ENCODE measurements around the gene DISP2.

DISP2 gene

DNA sequence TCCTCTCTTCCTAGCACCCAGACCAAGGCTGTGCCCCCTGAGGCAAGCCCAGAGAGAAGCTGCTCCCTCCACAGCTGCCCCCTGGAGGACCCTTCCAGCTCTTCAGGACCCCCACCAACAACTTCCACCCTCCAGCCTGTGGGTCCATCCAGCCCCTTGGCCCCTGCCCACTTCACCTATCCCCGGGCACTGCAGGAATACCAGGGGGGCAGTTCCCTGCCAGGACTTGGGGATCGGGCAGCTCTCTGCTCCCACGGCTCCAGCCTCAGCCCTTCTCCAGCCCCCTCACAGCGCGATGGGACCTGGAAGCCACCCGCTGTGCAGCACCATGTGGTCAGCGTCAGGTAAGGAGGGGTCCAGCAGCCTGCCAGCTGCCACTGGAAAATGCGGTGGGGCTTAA, 5.6 kb downstream of the DISP2 start:
- DNase-seq, result no peak

DNA sequence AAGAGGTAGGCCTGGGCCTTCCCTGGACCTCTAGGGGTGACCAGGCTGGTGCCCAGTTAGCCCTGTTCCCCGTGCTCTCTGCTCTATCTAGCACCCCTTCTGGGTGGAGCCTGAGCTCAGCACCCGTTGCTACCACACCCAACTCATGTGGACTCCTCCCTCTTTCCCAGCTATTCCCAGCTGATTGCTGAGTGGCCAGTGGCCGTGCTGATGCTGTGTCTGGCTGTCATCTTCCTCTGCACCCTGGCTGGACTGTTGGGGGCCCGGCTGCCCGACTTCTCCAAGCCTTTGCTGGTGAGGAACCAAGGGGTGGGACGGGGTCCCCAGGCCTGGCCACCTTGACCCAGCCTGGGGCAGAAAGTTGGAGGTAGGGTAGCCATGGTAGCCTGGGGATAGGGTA, 6.2 kb downstream of the DISP2 start:
- DNase-seq, result no peak

DNA sequence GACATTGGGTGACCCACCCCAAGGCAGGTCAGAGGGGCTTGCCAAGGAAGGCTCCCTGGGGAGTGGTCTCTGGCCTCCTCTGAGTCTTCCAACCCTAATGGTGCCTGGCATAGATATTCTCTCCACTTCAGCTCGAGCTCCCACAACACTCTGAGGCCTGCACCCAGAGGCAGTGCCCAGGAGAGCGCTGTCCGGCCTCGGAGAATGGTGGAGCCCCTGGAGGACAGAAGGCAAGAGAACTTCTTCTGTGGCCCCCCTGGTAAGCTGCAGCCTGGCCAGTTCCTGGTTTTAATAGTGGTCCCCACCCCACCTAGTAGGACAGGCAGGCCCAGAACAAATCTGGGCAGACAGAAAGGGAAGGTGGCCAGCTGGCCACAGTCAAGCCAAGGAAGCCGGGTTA, 7.0 kb downstream of the DISP2 start:
- no peak for DNase-seq

DNA sequence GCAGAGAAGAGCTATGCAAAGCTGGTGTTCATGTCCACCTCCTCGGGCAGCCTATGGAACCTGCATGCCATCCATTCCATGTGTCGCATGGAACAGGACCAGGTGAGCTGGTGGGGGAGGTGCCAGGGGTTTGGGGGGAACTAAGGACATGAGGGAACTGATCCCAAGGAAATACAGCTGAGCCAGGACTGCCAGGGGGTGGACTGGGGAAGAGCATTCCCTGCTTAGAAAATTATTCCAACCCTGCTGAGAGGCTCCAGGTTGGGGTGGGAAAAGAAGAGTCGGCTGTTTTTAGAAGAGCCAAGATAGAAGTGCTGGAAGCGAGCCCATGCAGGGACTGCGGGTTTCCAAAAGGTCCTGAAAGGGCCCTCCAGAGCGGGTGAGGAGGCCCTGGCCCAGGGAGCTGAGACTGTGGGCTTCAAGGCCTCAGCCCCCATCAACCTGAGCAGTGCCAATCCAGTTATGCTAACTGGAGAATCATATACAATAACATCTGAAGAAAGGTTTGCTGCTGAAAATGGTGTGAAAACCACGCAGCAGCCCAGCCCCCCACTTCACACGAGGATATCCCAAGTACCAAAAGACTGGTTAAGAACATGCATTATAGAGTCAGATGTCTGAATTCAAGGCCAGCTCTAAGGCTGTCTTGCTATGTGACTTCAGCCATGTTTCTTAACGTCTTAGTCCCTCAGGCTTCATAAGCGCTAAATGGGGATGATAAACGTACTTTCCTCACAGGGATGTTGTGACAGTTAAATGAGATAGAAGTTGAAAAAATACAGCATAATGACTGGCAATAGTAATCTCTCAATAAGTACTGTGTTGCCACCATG, 7.8 kb downstream of the DISP2 start:
- no peak for DNase-seq

DNA sequence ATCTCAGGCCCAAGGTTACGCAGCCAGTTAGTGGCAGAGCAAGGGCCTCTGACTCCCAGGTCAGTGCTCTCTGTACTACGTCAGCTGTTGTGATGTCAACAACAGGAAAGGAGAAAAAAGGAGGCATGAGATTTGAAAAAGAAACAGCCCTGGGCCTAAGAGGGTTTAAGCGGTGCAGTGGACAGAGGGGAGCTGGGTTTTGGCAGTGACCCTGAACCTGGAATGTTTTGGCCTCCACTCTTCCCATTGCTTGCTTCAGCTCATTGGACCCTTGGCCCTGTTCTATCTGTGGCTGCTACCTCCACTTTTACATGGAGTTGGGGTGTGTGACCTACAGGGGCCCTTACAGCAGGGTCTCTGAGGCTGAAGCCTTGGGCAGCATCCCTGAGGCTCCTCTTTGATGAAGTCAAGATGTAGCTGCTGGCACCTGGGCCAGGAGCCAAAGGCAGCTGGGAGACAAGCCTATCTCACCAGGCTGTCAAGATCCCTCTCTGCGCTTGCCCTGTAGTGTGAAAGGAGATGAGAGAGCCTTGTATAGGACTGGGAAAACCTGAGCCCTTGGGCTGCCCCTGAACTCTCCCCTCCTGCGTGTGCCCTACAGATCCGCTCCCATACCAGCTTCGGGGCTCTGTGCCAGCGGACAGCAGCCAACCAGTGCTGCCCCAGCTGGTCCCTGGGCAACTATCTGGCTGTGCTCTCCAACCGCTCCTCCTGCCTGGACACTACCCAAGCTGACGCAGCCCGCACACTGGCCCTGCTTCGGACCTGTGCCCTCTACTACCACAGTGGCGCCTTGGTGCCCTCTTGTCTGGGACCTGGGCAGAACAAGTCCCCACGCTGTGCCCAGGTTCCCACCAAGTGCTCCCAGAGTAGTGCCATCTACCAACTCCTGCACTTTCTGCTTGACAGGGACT, 8.7 kb downstream of the DISP2 start:
- DNase-seq, result no peak

DNA sequence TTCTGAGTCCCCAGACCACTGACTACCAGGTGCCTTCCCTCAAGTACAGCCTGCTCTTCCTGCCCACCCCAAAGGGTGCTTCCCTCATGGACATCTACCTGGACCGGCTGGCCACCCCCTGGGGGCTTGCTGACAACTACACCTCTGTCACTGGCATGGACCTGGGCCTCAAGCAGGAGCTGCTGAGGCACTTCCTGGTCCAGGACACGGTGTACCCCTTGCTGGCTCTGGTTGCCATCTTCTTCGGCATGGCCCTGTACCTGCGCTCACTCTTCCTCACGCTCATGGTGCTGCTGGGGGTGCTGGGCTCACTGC, 9.3 kb downstream of the DISP2 start:
- no peak for DNase-seq

DNA sequence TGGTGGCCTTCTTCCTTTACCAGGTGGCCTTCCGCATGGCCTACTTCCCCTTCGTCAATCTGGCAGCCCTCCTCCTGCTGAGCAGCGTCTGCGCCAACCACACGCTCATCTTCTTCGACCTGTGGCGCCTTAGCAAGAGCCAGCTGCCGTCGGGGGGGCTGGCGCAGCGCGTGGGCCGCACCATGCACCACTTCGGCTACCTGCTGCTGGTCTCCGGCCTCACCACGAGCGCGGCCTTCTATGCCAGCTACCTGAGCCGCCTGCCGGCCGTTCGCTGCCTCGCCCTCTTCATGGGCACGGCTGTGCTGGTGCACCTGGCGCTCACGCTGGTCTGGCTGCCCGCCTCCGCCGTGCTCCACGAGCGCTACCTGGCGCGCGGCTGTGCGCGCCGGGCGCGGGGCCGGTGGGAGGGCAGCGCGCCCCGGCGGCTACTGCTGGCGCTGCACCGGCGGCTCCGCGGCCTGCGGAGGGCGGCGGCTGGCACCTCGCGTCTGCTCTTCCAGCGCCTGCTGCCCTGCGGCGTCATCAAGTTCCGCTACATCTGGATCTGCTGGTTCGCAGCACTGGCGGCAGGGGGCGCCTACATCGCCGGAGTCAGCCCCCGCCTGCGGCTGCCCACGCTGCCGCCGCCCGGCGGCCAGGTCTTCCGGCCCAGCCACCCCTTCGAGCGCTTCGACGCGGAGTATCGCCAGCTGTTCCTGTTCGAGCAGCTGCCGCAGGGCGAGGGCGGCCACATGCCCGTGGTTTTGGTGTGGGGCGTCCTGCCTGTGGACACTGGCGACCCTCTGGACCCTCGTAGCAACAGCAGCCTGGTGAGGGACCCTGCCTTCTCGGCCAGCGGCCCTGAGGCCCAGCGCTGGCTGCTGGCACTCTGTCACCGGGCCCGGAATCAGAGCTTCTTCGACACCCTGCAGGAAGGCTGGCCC, 9.9 kb downstream of the DISP2 start:
- peak; percentile 90 for DNase-seq

DNA sequence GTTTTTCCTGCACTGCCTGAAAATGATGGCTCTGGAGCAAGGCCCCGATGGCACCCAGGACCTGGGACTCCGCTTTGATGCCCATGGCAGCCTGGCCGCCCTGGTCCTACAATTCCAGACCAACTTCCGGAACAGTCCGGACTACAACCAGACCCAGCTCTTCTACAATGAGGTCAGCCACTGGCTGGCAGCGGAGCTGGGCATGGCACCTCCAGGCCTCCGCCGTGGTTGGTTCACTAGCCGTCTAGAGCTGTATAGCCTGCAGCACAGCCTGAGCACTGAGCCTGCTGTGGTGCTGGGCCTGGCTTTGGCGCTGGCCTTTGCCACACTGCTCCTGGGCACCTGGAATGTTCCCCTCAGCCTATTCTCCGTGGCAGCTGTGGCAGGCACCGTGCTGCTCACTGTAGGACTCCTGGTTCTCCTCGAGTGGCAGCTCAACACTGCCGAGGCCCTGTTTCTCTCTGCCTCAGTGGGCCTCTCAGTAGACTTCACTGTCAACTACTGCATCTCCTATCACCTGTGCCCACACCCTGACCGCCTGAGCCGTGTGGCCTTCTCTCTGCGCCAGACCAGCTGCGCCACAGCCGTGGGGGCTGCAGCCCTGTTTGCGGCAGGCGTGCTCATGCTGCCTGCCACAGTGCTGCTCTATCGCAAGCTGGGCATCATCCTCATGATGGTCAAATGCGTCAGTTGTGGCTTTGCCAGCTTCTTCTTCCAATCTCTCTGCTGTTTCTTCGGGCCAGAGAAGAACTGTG, 10.9 kb downstream of the DISP2 start:
- DNase-seq, result no peak

DNA sequence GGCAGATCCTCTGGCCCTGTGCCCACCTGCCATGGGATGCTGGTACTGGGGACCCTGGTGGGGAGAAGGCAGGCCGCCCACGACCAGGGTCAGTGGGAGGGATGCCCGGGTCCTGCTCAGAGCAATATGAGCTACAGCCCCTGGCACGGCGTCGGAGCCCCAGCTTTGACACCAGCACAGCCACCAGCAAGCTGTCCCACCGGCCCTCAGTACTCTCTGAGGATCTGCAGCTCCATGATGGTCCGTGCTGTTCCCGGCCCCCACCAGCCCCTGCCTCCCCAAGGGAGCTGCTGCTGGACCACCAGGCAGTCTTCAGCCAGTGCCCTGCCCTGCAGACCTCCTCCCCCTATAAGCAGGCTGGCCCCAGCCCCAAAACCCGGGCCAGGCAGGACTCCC, 11.5 kb downstream of the DISP2 start:
- DNase-seq, result no peak

DNA sequence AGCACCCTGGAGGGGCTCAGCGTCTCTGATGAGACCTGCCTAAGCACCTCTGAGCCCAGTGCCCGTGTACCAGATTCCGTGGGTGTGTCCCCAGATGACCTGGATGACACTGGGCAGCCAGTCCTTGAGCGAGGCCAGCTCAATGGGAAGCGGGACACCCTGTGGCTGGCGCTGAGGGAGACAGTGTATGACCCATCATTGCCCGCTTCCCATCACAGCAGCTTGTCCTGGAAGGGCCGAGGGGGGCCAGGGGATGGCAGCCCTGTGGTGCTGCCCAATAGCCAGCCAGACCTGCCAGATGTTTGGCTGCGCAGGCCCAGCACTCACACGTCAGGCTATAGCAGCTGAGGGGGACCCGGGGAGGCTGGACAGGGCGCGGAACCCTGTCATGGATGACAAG, 12.0 kb downstream of the DISP2 start:
- DNase-seq, result no peak

DNA sequence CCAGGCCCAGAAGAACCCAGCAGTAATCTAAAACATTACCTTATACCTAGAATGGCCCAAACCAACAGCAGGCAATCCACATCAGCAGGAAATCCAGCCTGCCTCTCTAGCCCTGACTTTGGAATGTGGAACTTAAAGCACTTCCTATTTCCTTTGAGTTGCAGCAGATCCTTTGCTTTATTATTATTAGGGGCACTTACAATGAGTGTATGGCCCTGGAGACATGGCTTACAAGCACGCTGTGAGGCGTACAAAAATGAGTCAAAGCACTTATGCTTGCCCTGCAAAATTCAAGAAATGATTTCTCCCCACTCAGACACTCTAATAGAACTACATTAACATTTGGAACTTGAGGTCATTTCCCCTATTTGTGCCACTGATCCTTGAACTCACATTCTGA, 15.0 kb downstream of the DISP2 start:
- DNase-seq, result no peak

DNA sequence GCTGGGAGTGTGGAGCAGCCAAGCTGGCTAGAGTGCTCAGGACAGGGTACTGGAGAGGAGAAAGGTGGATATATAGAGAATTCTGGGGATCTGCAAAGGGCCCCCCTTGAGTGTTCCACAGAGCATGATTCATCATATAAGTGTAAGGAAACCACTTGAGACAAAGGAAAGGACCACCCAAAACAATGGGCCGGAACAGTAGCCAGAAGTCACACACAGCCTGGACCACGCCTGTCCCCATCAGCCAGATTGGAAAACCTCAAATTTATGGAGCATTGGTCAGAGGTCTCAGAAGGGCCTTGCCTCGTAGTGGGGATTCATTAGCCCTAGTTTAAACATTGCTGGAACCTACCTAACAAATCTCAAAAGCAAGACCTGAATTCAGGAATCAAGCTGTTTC, 19.6 kb downstream of the DISP2 start:
- no peak for DNase-seq

DNA sequence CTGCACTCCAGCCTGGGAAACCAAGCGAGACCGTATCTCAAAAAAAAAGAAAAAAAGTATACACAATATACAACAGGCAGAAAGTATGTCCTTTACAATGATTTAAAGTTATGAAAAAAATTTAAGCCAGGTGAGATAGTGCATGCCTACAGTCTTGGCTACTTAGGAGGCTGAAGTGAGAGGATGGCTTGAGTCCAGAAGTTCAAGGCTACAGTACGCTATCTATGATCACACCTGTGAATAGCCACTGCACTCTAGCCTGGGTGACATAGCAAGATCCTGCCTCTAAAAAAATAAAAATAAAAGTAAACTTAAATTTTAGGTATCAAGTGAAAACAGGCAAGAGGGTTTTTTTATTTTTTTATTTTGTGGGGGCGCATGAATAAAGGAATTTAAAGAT, 21.4 kb downstream of the DISP2 start:
- no peak for DNase-seq

DNA sequence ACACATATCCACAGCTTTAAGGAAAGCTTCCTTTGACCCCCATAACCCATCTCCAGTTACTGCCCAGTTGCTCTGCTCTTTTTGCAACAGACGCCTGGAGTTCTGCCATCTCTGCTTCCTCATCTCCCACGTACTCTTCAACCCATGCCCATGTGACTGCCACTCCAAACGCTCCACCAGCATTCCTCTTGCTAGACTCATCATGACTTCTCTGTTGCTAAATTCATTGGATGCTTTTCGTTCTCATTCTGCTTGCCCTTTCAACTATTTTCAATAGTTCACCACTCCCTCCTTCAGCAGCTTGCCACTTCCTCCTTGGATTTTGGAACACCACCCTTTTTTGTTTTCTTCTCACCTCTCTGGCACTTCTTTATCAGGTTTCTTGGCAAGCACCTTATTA, 21.8 kb downstream of the DISP2 start:
- no peak for DNase-seq

DNA sequence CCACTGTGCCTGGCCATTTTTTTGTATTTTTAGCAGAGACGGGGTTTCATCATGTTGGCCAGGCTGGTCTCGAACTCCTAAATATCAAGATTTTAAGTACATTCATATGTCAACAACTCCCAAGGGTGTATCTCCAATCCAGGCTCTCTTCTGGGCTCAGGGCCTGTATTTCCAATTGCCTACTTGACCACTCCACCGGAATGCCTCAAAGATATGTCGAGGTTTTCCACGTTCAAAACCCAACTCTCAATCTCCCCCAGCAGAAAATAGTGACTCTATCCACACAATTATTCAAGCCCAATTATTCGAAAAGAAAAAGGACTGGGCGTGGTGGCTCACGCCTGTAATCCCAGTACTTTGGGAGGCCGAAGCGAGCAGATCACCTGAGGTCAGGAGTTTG, 22.6 kb downstream of the DISP2 start:
- DNase-seq, result no peak

DNA sequence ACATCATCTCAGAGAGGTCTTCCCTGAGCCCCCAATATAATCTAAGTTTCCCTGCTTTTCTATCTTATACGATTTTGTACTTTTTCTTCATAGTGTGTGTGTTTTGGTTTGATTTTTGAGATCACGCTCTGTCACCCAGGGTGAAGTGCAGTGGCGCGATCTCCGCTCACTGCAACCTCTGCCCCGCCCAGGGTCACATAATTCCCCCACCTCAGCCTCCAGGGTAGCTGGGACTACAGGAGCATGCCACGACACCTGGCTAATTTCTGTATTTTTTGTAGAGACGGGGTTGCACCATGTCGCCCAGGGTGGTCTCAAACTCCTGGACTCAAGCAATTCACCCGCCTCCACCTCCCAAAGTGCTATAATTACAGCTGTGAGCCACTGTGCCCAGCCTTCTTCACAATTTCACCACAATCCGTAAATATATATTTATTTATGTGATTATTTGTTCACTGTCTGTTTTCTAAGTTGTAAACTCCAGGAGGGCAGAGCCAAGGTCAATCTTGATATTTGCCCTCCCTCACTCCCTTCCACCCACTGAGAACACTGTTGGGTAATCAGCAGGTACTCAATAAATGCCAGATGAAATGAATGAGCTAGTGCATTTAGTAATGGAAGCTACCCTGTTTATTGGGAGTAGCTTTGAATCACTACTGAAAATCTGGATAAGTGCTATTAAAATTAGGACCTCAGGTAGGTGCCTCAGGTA, 24.0 kb downstream of the DISP2 start:
- DNase-seq, result no peak

DNA sequence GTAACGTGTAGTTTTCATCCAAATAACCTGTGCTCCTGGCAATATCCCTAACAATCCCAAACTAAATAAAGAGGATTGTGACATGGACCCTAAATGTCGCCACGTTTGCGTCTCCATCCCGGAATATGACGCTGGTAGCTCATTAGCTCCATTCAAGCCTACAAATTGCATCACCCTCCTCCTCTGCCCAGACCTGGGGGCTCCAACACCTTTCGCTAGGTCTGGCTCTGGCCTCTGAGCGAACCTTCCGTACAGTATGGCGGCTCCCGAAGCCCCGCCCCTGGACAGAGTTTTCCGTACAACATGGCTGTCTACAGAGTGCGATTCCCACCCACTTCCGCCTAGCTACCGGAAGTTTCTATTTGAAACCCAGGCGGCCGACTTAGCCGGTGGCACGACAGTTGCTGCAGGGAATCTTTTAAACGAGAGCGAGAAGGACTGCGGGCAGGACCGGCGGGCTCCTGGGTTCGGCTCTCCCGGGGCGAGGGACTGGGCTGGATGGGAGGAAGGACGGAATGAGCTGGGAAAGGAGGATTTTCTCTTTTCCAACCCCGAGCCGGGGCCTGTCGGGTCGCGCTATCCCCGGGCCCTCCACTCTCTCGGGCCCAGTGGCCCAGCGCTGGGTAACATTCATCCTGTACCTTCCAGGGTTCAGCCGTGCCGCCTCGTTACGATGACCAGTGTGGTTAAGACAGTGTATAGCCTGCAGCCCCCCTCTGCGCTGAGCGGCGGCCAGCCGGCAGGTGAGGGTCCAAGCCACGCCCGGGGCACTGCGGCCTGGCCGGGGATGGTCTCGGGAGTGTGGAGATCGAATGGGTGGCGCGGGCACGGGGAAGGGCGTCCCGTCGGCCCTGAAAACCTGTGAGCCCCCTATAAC, 24.8 kb downstream of the DISP2 start, which contains the start of gene KNSTRN:
Gene KNSTRN (plus strand): TSS at position 142 of the 877 bp plus-strand sequence. CDS start 115 bp downstream, at position 257.
- peak; percentile 88 for DNase-seq

DNA sequence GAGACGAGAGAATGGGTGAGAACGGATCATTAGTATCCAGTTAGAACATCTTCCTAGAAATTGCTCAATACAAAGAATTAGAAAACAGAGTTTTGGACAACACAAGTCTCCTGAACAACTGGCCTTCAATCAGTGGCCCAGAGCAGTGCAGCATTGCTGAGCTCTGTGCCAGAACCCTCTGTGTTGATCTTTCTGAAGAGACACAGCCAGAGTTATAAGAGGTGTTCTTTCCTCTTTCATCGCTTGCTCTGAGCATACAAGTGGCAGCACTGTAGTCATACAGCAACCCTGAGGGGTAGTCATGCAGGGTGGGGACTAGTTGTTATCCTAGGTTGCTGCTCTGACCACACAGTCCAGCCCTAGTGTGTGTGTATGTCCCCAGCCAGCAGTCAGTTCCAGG, 28.5 kb downstream of the DISP2 start:
- DNase-seq, result no peak

DNA sequence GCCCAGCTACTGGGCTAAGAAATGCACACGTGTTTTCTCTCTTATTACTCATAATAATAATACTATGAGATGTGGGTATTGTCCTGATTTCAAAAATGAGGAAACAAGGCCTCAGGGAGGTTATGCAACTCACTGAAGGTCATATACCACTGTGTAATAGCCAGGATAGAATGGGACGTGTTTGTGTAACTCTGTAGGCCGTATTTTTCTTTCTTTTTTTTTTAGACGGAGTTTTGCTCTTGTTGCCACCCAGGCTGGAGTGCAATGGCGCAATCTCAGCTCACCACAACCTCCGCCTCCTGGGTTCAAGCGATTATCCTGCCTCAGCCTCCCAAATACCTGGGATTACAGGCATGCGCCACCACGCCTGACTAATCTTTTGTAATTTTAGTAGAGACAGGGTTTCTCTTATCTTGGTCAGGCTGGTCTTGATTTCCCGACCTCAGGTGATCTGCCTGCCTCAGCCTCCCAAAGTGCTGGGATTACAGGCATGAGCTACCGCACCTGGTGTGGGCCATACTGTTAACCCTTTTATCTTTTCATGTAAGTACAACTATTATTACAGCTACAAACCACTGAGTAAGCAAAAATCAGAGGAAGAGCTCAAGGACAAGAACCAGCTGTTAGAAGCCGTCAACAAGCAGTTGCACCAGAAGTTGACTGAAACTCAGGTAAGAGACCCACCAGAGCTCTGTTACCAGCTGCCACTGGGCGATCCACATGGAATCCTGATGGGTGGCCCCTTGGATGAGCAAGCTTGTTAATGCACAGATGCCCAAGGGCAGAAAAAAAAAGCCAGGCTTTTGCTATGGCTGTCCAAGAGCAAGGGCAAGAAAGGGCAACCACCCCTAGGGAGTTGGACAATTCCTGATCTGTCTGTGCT, 31.2 kb downstream of the DISP2 start:
- DNase-seq, result no peak

Measured in central memory CD4-positive, alpha-beta T cell (primary cell).